Endothelial cell of coronary artery (primary cell): ENCODE data around the gene MPZ. TPM values are rescaled to one million over a fixed set of nuclear protein-coding genes. Genes with fewer than 3 reads are reported as not detected.

Source experiments
- total RNA-seq: library from RNA; depleted of rRNA; stranded (reverse); fragments of >200 nt; gene quantifications from 2 replicates; pipeline ENCODE4 v1.2.3, GENCODE V29; 2014

Gene MPZ
- total RNA-seq = 0.54 and 1.2 TPM in 2 replicates

DNA sequence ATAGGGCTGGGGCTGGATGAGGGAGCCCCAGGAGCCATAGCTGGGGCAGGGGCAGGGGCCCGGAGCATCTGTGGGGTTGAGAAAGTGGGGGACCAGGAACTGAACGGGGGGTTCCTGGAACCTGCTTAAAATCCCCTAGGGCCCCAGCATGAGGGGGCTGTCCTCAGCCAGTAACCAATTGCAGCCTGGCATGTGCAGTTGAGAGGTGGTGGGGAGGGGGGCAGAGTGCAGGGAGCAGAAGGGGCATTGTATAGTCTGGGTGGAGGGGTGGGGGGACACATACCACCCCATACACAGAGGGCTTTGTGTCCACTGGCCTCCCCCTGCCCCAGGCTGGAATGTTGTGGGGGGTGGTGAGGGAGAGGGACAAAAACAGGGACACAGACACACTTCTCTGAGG lies at the start of gene MPZ:
TSS of gene MPZ (minus strand) at position 101 of the 400 bp plus-strand sequence. CDS start at position 38, 63 bp downstream.

DNA sequence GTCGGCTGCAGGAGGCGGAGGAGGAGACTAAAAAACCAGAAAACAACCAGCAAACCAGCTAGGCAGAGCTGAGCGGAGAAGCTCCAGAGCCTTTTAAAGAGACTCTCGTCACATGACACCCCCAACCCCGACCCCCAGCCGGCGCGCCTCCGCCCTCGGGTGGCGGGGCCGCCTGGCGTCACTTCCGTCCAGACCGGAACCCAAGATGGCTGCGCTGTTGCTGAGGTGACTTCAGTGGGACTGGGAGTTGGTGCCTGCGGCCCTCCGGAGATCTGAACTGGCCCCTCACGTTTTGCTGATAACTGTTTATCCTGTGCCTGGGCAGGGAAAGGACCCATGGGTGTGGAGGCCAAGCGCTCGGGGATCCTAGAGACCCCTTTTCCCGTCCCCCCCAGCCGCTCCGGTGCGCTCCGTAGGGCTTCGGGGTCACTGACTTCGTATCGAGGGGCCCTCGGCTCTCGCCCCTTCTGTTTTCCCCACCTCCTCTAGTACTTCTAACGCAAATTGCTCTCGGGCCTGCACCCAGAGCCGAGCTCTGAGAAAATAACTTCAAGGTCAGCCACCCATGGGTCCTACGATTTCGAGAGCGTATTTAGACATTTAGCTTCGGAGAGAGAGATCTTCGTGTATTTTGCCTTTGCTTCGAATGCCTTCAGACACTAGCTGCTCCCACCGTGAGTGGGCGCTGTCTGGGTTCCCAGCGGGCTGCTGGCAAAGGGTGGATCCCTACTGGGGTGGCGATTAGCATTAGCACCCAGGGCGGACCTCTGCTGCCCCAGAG lies 4.6 kb upstream of the MPZ start, which contains the start of gene SDHC:
TSS of gene SDHC (plus strand) at position 181 of the 781 bp plus-strand sequence. CDS start at position 206, 25 bp downstream.

DNA sequence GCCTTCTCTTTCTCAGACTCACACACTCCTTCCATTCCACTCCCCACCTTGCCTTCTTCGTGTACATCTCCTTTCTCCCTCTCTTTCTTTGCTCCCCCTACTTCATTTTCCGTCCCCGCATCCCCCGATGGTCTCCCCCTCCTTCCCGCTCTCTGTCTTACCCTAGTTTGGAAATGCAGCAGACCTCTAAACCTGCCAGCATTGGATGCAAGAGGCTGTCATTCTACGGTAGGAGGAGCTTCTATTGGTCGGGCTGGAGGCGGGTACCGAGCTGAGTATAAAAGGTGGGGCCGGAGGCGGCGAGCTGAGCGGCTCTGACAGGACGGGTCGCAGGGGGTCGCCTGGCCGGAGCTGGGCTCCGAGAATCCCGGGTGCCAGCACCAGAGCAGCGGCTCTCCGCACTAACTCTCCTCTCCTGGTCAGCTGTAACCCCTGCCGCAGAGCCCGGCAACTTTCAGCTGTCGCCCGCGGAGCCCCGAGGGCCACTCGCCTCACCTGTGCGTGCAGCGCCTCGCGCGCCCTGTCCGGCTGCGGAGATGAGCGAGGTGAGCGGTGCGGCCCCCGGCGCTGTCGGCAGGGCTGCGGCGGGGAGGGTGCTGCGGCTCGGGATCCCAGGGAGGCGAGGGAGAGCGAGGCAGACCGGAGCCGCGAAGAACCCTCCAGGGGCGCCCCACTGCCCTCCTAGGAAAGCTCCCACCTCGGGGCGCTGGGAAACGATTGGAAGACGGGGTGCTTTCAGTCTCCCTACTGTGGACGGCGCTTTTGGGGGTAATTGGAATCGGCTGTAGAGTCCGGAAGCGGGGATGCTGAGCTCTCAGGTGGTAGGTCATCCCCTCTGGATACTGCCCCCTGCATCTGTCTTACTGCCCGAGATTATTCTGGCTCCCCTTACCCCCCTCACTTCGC lies 51.1 kb downstream of the MPZ start, which contains the start of gene PCP4L1:
TSS of gene PCP4L1 (plus strand) at position 307 of the 906 bp plus-strand sequence. CDS start at position 537, 230 bp downstream.

Other genes starting within 250 kb of the MPZ start
- under 0.01 TPM in 1 of 2 replicates, not detected in the other for gene ARHGAP30, start 240.1 kb downstream of the MPZ start, total RNA-seq
- 0.18 and 0.19 TPM in 2 replicates for gene NECTIN4, start 220.4 kb downstream of the MPZ start, total RNA-seq
- gene KLHDC9, start 211.6 kb downstream of the MPZ start, total RNA-seq = 0.66 and 1.1 TPM in 2 replicates
- gene PFDN2, start 191.9 kb downstream of the MPZ start, total RNA-seq = 65.2 and 79.2 TPM in 2 replicates
- 10.1 and 13.4 TPM in 2 replicates for gene NIT1, start 191.9 kb downstream of the MPZ start, total RNA-seq
- 26.6 and 30.6 TPM in 2 replicates for gene DEDD, start 177.3 kb downstream of the MPZ start, total RNA-seq
- gene UFC1, start 156.0 kb downstream of the MPZ start, total RNA-seq = 124 and 137 TPM in 2 replicates
- 4.0 and 5.6 TPM in 2 replicates for gene USP21, start 150.5 kb downstream of the MPZ start, total RNA-seq
- gene PPOX, start 143.5 kb downstream of the MPZ start, total RNA-seq = 12.1 and 16.0 TPM in 2 replicates
- 19.1 and 21.3 TPM in 2 replicates for gene B4GALT3, start 132.5 kb downstream of the MPZ start, total RNA-seq
- 13.9 and 58.5 TPM in 2 replicates for gene ADAMTS4, start 110.9 kb downstream of the MPZ start, total RNA-seq
- 174 and 182 TPM in 2 replicates for gene NDUFS2, start 107.6 kb downstream of the MPZ start, total RNA-seq
- 0.36 and 0.47 TPM in 2 replicates for gene FCER1G, start 94.7 kb downstream of the MPZ start, total RNA-seq
- not detected in 2 replicates for gene APOA2, start 86.3 kb downstream of the MPZ start, total RNA-seq
- 16.8 and 17.5 TPM in 2 replicates for gene TOMM40L, start 83.9 kb downstream of the MPZ start, total RNA-seq
- gene NR1I3, start 71.8 kb downstream of the MPZ start, total RNA-seq = not detected in 2 replicates
- not detected in 2 replicates for gene PCP4L1, start 51.2 kb downstream of the MPZ start, total RNA-seq
- gene SDHC, start 4.4 kb upstream of the MPZ start, total RNA-seq = 14.1 and 20.5 TPM in 2 replicates
- not detected in 2 replicates for gene CFAP126, start 57.9 kb upstream of the MPZ start, total RNA-seq
- gene FCGR2A, start 195.5 kb upstream of the MPZ start, total RNA-seq = not detected in 2 replicates
- 0.18 and 0.75 TPM in 2 replicates for gene HSPA6, start 214.6 kb upstream of the MPZ start, total RNA-seq
- not detected in 2 replicates for gene FCGR3A, start 239.8 kb upstream of the MPZ start, total RNA-seq